ENCODE data around the gene ZDHHC14.

Gene ZDHHC14

GRCh38 chr6:157516319-157517026 lies 135.5 kb downstream of the ZDHHC14 start:
- no peak for DNase-seq (ENCODE audit: low read depth in 2 of 2)

GRCh38 chr6:157517601-157518359 lies 136.8 kb downstream of the ZDHHC14 start:
- no peak for DNase-seq (ENCODE audit: low read depth in 2 of 2)

- no peak for DNase-seq (ENCODE audit: low read depth in 2 of 2)
These were observed 137.6 kb downstream of the ZDHHC14 start for GRCh38 chr6:157518397-157519250.

- no peak for DNase-seq (ENCODE audit: low read depth in 2 of 2)
These were observed 138.5 kb downstream of the ZDHHC14 start for GRCh38 chr6:157519255-157520116.

- no peak for DNase-seq (ENCODE audit: low read depth in 2 of 2)
These were observed 139.1 kb downstream of the ZDHHC14 start for GRCh38 chr6:157520117-157520406.

GRCh38 chr6:157520596-157521361 lies 139.8 kb downstream of the ZDHHC14 start:
- DNase-seq (ENCODE audit: low read depth in 2 of 2), result no peak

- no peak for DNase-seq (ENCODE audit: low read depth in 2 of 2)
These were observed 140.7 kb downstream of the ZDHHC14 start for GRCh38 chr6:157521362-157522335.

GRCh38 chr6:157522472-157522871 lies 141.5 kb downstream of the ZDHHC14 start:
- no peak for DNase-seq (ENCODE audit: low read depth in 2 of 2)

DNA sequence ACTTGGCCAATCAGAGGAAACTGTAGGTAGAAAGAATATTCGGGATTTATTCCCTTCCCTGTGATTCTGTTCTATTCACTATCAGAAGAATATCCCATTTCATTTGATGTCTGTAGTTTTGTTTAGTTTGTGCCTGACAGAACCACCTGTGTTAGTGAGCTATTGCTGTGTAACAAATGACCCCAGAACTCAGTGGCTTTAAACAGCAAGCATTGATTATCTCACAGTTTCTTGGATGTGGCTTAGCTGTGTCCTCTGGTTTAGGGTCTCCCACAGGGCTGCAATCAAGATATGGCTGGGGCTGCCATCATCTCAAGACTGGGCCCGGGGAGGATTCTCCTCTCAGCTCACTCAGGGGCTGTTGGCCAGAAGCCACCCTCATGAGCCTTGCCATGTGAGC lies 143.7 kb downstream of the ZDHHC14 start:
- DNase-seq (ENCODE audit: low read depth in 2 of 2), result no peak

DNA sequence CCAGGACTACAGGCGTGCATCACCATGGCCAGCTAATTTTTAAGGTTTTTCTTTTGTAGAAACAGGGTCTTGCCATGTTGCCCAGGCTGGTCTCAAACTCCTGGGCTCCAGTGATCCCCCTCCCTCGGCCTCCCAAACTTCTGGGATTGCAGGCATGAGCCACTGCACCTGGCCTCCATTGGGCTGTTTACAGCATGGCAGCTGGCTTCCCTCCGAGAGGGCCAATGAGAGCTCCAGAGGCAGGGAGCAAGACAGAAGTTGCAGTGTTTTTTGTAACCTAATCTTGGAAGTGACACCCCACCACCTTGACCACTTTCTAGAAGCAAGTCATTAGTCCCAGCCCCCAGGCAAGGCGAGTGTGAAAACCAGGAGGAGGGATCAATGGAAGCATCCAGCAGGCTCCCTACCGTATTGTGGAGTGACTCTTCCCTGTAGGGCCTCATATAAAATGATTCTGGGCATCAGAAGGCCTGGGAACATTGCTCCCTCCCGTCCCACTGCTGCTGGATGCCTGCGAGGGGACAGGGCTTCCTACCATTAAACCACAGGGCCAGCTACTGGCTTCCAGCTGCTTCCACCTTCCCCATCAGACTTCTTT lies 144.4 kb downstream of the ZDHHC14 start:
- no peak for DNase-seq (ENCODE audit: low read depth in 2 of 2)

- no peak for DNase-seq (ENCODE audit: low read depth in 2 of 2)
These were observed 145.0 kb downstream of the ZDHHC14 start for GRCh38 chr6:157525918-157526425.

- no peak for DNase-seq (ENCODE audit: low read depth in 2 of 2)
These were observed 146.5 kb downstream of the ZDHHC14 start for GRCh38 chr6:157527471-157527907.

GRCh38 chr6:157528931-157529653 lies 148.1 kb downstream of the ZDHHC14 start:
- no peak for DNase-seq (ENCODE audit: low read depth in 2 of 2)

- no peak for DNase-seq (ENCODE audit: low read depth in 2 of 2)
These were observed 148.7 kb downstream of the ZDHHC14 start for GRCh38 chr6:157529654-157530039.

GRCh38 chr6:157530126-157530525 lies 149.1 kb downstream of the ZDHHC14 start:
- DNase-seq (ENCODE audit: low read depth in 2 of 2), result no peak

- no peak for DNase-seq (ENCODE audit: low read depth in 2 of 2)
These were observed 149.8 kb downstream of the ZDHHC14 start for GRCh38 chr6:157530724-157531168.

DNA sequence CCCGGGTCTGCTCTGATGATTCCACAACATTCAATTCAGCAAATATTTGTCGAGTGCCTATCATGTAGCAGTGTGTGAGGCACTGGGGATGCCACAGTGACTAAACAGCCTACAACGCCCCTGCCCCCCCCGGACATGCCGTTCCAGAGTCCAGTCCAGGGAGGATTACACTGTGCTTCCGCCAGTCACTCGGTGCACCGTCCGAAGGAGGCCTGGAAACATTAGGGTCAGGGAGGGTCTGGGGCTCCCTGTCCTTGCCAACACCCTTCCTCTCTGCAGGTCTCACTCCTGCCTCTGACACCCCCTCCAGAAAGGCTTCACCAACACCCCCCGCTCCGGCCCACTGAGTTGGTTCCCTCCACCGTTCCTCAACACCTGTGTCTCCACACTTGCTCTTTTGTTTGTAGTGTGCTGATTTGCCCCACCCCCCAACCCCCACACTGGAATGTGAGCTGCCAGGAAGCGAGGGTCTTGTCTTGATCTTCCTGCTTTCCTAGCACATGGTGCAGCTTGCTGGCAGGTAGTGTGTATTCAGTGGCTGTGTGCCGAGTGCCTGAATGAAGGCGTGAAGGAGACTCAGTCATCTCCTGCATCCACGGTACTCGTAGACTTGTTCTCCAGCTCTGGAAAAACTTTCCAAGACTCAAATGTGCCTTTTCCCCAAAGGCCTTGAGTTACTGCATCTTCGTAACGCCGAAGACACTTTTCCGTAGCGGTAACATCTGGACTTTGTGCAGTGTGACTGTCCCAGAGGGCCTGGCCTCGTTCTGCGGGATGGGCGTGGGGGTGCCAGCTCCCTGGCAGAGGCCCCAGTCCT lies 150.4 kb downstream of the ZDHHC14 start:
- no peak for DNase-seq (ENCODE audit: low read depth in 2 of 2)
